ENCODE results near the gene SLC8A3.

Gene SLC8A3

GRCh38 chr14:70045844-70046535 lies 142.8 kb downstream of the SLC8A3 start:
- DNase-seq (ENCODE audit: low read depth) = peak; percentile 79
- TF ChIP-seq CTCF (IDR thresholded peaks at IDR 0.05; ENCODE audit: insufficient read depth, low read depth, low read length, missing control alignments) = peak; percentile 79
- no peak overlapping the region for H3K4me3 ChIP-seq (ENCODE audit: low read length)

- no peak for TF ChIP-seq CTCF (IDR thresholded peaks at IDR 0.05; ENCODE audit: insufficient read depth, low read depth, low read length, missing control alignments)
- peak; percentile 45 for DNase-seq (ENCODE audit: low read depth)
- H3K4me3 ChIP-seq (ENCODE audit: low read length) = no peak overlapping the region
Measured at GRCh38 chr14:70045310-70045709, 143.4 kb downstream of the SLC8A3 start.

- DNase-seq (ENCODE audit: low read depth) = no peak
- no peak for TF ChIP-seq CTCF (IDR thresholded peaks at IDR 0.05; ENCODE audit: insufficient read depth, low read depth, low read length, missing control alignments)
- H3K4me3 ChIP-seq (ENCODE audit: low read length) = no peak overlapping the region
Measured at GRCh38 chr14:70043001-70043400, 145.8 kb downstream of the SLC8A3 start.

- no peak overlapping the region for H3K4me3 ChIP-seq (ENCODE audit: low read length)
- peak; percentile 25 for DNase-seq (ENCODE audit: low read depth)
- no peak for TF ChIP-seq CTCF (IDR thresholded peaks at IDR 0.05; ENCODE audit: insufficient read depth, low read depth, low read length, missing control alignments)
Measured at GRCh38 chr14:70036665-70037064, 152.1 kb downstream of the SLC8A3 start.

- no peak overlapping the region for H3K4me3 ChIP-seq (ENCODE audit: low read length)
- no peak for DNase-seq (ENCODE audit: low read depth)
- no peak for TF ChIP-seq CTCF (IDR thresholded peaks at IDR 0.05; ENCODE audit: insufficient read depth, low read depth, low read length, missing control alignments)
Measured at GRCh38 chr14:70034257-70034656, 154.5 kb downstream of the SLC8A3 start.

- no peak overlapping the region for H3K4me3 ChIP-seq (ENCODE audit: low read length)
- TF ChIP-seq CTCF (IDR thresholded peaks at IDR 0.05; ENCODE audit: insufficient read depth, low read depth, low read length, missing control alignments) = no peak
Measured at GRCh38 chr14:70033561-70033960, 155.2 kb downstream of the SLC8A3 start.

GRCh38 chr14:70033116-70033515 lies 155.6 kb downstream of the SLC8A3 start:
- no peak overlapping the region for H3K4me3 ChIP-seq (ENCODE audit: low read length)
- no peak for TF ChIP-seq CTCF (IDR thresholded peaks at IDR 0.05; ENCODE audit: insufficient read depth, low read depth, low read length, missing control alignments)
- DNase-seq (ENCODE audit: low read depth) = no peak

More at GRCh38 chr14:70033561-70033960, 155.2 kb downstream of the SLC8A3 start:
- DNase-seq (ENCODE audit: low read depth) = no peak
